BJ (cell line): ENCODE data around the gene CCNB2. TPM values are rescaled to one million over a fixed set of nuclear protein-coding genes. Genes with fewer than 3 reads are reported as not detected.

Experiments used
- CTCF ChIA-PET: fragments of 350-600 bp; formaldehyde crosslinking; extraction: SDS; loops from one replicate; lab custom pipeline; 2021; ENCODE audit warnings: antibody characterized with exemption, inconsistent platforms; lab: Yijun Ruan, JAX
- POLR2A ChIA-PET: fragments of 300-600 bp; sonication (Branson Sonifier 250); formaldehyde crosslinking; extraction: SDS; loops from one replicate; lab custom pipeline; 2021; ENCODE audit warnings: antibody characterized with exemption; lab: Charles Lee
- DNase-seq: peaks from one replicate; pipeline ENCODE4 v3.0.0-alpha.2; 2011; ENCODE audit warnings: low read depth
- H3K27me3 ChIP-seq: 2 replicates; pipeline ENCODE4 v1.6.0; 2011; ENCODE audit warnings: low read length; ENCODE audit not compliant: control insufficient read depth, insufficient read depth
- H3K36me3 ChIP-seq: 2 replicates; pipeline ENCODE4 v1.5.1; 2011; ENCODE audit warnings: low read length; ENCODE audit not compliant: control insufficient read depth, insufficient read depth
- H3K4me3 ChIP-seq: 2 replicates; pipeline ENCODE4 v1.5.1; 2011; ENCODE audit warnings: low read depth, mild to moderate bottlenecking, control low read depth, low read length
- polyA plus RNA-seq: library from polyadenylated mRNA; depleted of rRNA; stranded (reverse); fragments of >200 nt; gene quantifications from 2 replicates; pipeline ENCODE4 v1.2.3, GENCODE V29; 2011
- TF ChIP-seq, protein P1 (sequence below): IDR thresholded peaks from 2 replicates; pipeline ENCODE4 v1.5.1; 2011; ENCODE audit warnings: low read depth, mild to moderate bottlenecking, control low read depth, inconsistent platforms, low read length, moderate library complexity; ENCODE audit not compliant: insufficient read depth

CCNB2 gene
- polyA plus RNA-seq, 1 experiment, result 33.5 TPM

GRCh38 chr15:59165726-59166125 is 60.8 kb downstream of the CCNB2 start:
- CTCF ChIA-PET, result interaction anchor here (0.7 to 1.5 kb wide), 2 partner anchors 47 to 323 kb away, joined by 3 read pairs; no protein-coding TSS in a partner anchor
- Histone ChIP-seq H3K4me3 (no peak overlapping the region), H3K27me3 (no peaks in the 10 kb centered on the region), H3K36me3 (peaks cover 6% of the 10 kb centered on the region)
- TF ChIP-seq, protein P1, sequence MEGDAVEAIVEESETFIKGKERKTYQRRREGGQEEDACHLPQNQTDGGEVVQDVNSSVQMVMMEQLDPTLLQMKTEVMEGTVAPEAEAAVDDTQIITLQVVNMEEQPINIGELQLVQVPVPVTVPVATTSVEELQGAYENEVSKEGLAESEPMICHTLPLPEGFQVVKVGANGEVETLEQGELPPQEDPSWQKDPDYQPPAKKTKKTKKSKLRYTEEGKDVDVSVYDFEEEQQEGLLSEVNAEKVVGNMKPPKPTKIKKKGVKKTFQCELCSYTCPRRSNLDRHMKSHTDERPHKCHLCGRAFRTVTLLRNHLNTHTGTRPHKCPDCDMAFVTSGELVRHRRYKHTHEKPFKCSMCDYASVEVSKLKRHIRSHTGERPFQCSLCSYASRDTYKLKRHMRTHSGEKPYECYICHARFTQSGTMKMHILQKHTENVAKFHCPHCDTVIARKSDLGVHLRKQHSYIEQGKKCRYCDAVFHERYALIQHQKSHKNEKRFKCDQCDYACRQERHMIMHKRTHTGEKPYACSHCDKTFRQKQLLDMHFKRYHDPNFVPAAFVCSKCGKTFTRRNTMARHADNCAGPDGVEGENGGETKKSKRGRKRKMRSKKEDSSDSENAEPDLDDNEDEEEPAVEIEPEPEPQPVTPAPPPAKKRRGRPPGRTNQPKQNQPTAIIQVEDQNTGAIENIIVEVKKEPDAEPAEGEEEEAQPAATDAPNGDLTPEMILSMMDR, result no peak
- POLR2A ChIA-PET, result interaction anchor here (0.6 kb wide), 1 partner anchor 959 kb away, joined by 4 read pairs; no protein-coding TSS in a partner anchor
- no peak for DNase-seq

GRCh38 chr15:59166166-59166565 is 61.2 kb downstream of the CCNB2 start:
- DNase-seq, result no peak
- CTCF ChIA-PET, result interaction anchor here (0.7 to 1.5 kb wide), 3 partner anchors 39 to 323 kb away, joined by 3 to 4 read pairs (median 3); no protein-coding TSS in a partner anchor
- peaks cover 4% of the 10 kb centered on the region for H3K36me3 ChIP-seq
- POLR2A ChIA-PET, result no interaction called here
- TF ChIP-seq, protein P1, result no peak
- H3K4me3 ChIP-seq, result no peak overlapping the region
- H3K27me3 ChIP-seq, result no peaks in the 10 kb centered on the region

- Histone ChIP-seq H3K4me3 (no peak overlapping the region), H3K36me3 (no peaks in the 10 kb centered on the region; the same call in none of the 2 replicates), H3K27me3 (no peaks in the 10 kb centered on the region)
- DNase-seq, result no peak
- ChIA-PET CTCF (interaction anchor here (1.2 to 1.5 kb wide), 2 partner anchors 39 to 324 kb away, joined by 3 to 4 read pairs; no protein-coding TSS in a partner anchor), POLR2A (no interaction called here)
- TF ChIP-seq, protein P1, result no peak
Measured at GRCh38 chr15:59166601-59167265, 61.8 kb downstream of the CCNB2 start.

GRCh38 chr15:59168536-59168935 is 63.6 kb downstream of the CCNB2 start:
- Histone ChIP-seq H3K4me3 (no peak overlapping the region), H3K27me3 (no peaks in the 10 kb centered on the region), H3K36me3 (no peaks in the 10 kb centered on the region; the same call in 1 of the 2 replicates)
- ChIA-PET POLR2A (interaction anchor here (0.7 kb wide), 1 partner anchor 111 kb away, joined by 4 read pairs; no protein-coding TSS in a partner anchor), CTCF (no interaction called here)
- DNase-seq, result no peak
- TF ChIP-seq, protein P1, result no peak

DNA sequence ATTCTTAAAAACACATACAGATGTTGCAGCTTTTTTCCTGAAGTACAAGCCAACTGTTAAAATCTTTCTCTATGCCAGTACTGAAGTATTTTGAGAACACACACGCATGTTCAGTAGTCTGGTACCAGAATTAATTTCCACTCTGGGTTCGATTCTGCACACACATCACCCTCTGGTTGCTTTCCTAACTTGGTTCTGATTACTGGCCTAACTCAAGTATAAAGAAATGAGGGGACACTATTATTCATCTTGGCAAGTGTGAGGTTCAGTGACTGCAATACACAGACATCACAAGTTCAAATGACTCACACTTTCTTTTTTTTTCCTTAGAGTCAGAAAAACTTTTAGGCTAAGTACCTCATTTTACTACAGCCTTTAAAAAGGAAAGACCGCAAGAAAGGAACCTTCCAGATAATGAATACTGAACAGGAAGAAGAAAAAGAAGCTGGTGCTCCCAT is 64.3 kb downstream of the CCNB2 start:
- CTCF ChIA-PET, result interaction anchor here (0.9 kb wide), 1 partner anchor 62 kb away, joined by 3 read pairs; no protein-coding TSS in a partner anchor
- no peaks in the 10 kb centered on the region for H3K27me3 ChIP-seq
- TF ChIP-seq, protein P1, result no peak
- H3K36me3 ChIP-seq, result no peaks in the 10 kb centered on the region; the same call in 1 of the 2 replicates
- no peak overlapping the region for H3K4me3 ChIP-seq
- POLR2A ChIA-PET, result interaction anchor here (0.7 kb wide), 1 partner anchor 314 kb away, joined by 5 read pairs; no protein-coding TSS in a partner anchor
- peak; percentile 80 for DNase-seq
